Lower lobe of right lung (tissue), 2 donors: ENCODE results near the gene LGI4. TPM values are rescaled to one million over a fixed set of nuclear protein-coding genes. Genes with fewer than 3 reads are reported as not detected.
"Not testable (repeated sequence)": the region's sequence is repeated elsewhere in the genome, so short reads cannot be mapped to it uniquely, and the experiment has no call there.

Source experiments
- ATAC-seq, 2 donors: fragments of 200-7000 bp; cut with Tn5 transposase; one replicate each; pipeline ENCODE4 v1.9.1; 2020 to 2022; ENCODE audit warnings: mild to moderate bottlenecking in 2 of 2, moderate library complexity in 2 of 2
- DNase-seq: peaks from one replicate; pipeline ENCODE4 v3.0.0-alpha.2; 2020
- H3K27ac ChIP-seq: fragments of 200-600 bp; one replicate; pipeline ENCODE4 v1.8.0; 2022
- H3K27me3 ChIP-seq: fragments of 200-600 bp; one replicate; pipeline ENCODE4 v1.8.0; 2022; ENCODE audit warnings: low read depth
- H3K36me3 ChIP-seq: fragments of 200-600 bp; one replicate; pipeline ENCODE4 v1.8.0; 2022; ENCODE audit warnings: mild to moderate bottlenecking
- H3K4me1 ChIP-seq: fragments of 200-600 bp; one replicate; pipeline ENCODE4 v1.8.0; 2022
- H3K4me3 ChIP-seq: fragments of 200-600 bp; one replicate; pipeline ENCODE4 v1.8.0; 2022; ENCODE audit warnings: mild to moderate bottlenecking
- H3K9me3 ChIP-seq: fragments of 200-600 bp; one replicate; pipeline ENCODE4 v1.8.0; 2022
- CTCF ChIP-seq: fragments of 200-600 bp; IDR thresholded peaks from one replicate; pipeline ENCODE4 v1.8.0; 2022; ENCODE audit warnings: antibody characterized with exemption, mild to moderate bottlenecking
- intact Hi-C: fragments of 100-400 bp; cut with DNase I; formaldehyde crosslinking; loops from one replicate; pipeline ENCODE4 v1.11.0; 2022
- total RNA-seq: library from RNA; stranded (reverse); fragmentation: NEBNext Ultra II Directional; extraction: Animal tissue kit (Norgen Biotek cat#: 25700); gene quantifications from one replicate; pipeline ENCODE4 v1.2.1, GENCODE V29; 2021
- donor health status: DM: no; HTN: yes; CAD: no; lungs with severe emphysema.

LGI4 gene
- total RNA-seq, 1 donor from 2014 or later: 6.3 TPM

- Histone ChIP-seq H3K27ac (no peak overlapping the region), H3K27me3 (no peaks in the 10 kb centered on the region), H3K4me1 (peaks cover 5% of the 10 kb centered on the region), H3K36me3 (no peaks in the 10 kb centered on the region), H3K4me3 (no peak overlapping the region), H3K9me3 (no peaks in the 10 kb centered on the region)
- TF ChIP-seq CTCF: no peak
- DNase-seq (no peak), ATAC-seq (no peak)
- intact Hi-C loops: no loop called here
Observed at GRCh38 chr19:35104361-35104760, 30.5 kb downstream of the LGI4 start.

GRCh38 chr19:35103614-35104013, 31.2 kb downstream of the LGI4 start:
- H3K4me1 ChIP-seq, H3K9me3 ChIP-seq, intact Hi-C loops, H3K27ac ChIP-seq, ATAC-seq, H3K36me3 ChIP-seq, DNase-seq, H3K27me3 ChIP-seq, H3K4me3 ChIP-seq: not testable (repeated sequence)

- H3K27me3 ChIP-seq, H3K4me1 ChIP-seq, H3K27ac ChIP-seq, H3K9me3 ChIP-seq, H3K36me3 ChIP-seq, ATAC-seq, H3K4me3 ChIP-seq, intact Hi-C loops, DNase-seq: not testable (repeated sequence)
Observed at GRCh38 chr19:35101949-35102348, 32.9 kb downstream of the LGI4 start.

GRCh38 chr19:35100588-35101533, 34.0 kb downstream of the LGI4 start:
- TF ChIP-seq CTCF: no peak
- H3K27me3 ChIP-seq: no peaks in the 10 kb centered on the region
- DNase-seq: no peak
- H3K4me3 ChIP-seq: no peak overlapping the region
- H3K4me1 ChIP-seq: no peaks in the 10 kb centered on the region
- ATAC-seq: no peak
- H3K9me3 ChIP-seq: no peaks in the 10 kb centered on the region
- intact Hi-C loops: no loop called here
- no peaks in the 10 kb centered on the region for H3K36me3 ChIP-seq
- no peak overlapping the region for H3K27ac ChIP-seq

GRCh38 chr19:35099897-35100275, 35.0 kb downstream of the LGI4 start:
- H3K4me1 ChIP-seq: no peaks in the 10 kb centered on the region
- no peak for TF ChIP-seq CTCF
- no peak overlapping the region for H3K4me3 ChIP-seq
- no peaks in the 10 kb centered on the region for H3K36me3 ChIP-seq
- no peak for DNase-seq
- ATAC-seq: no peak
- H3K27me3 ChIP-seq: no peaks in the 10 kb centered on the region
- intact Hi-C loops: no loop called here
- H3K9me3 ChIP-seq: no peaks in the 10 kb centered on the region
- no peak overlapping the region for H3K27ac ChIP-seq

- DNase-seq (no peak), ATAC-seq (peak in 1 of 2 donors; percentile 13)
- no peaks in the 10 kb centered on the region for H3K36me3 ChIP-seq
- H3K4me3 ChIP-seq: no peak overlapping the region
- intact Hi-C loops: no loop called here
- no peak overlapping the region for H3K27ac ChIP-seq
- no peaks in the 10 kb centered on the region for H3K9me3 ChIP-seq
- no peaks in the 10 kb centered on the region for H3K27me3 ChIP-seq
- no peak for TF ChIP-seq CTCF
- no peaks in the 10 kb centered on the region for H3K4me1 ChIP-seq
Observed at GRCh38 chr19:35099155-35099896, 35.5 kb downstream of the LGI4 start.
